BE2C (cell line): Measurements from ENCODE around the gene ACAD11.

Source experiments
- DNase-seq: peaks from one replicate; pipeline ENCODE4 v3.0.0-alpha.2; 2020
- H3K27me3 ChIP-seq: fragments of 250-450 bp; sonication (Bioruptor Pico); 2 replicates; pipeline ENCODE4 v1.5.1; 2020; ENCODE audit warnings: mild to moderate bottlenecking
- H3K36me3 ChIP-seq: fragments of 250-450 bp; sonication (Bioruptor Pico); 2 replicates; pipeline ENCODE4 v1.5.1; 2020; ENCODE audit warnings: mild to moderate bottlenecking
- H3K4me1 ChIP-seq: fragments of 250-450 bp; sonication (Bioruptor Pico); 2 replicates; pipeline ENCODE4 v1.5.1; 2020
- H3K4me3 ChIP-seq: 2 replicates; pipeline ENCODE4 v1.5.1; 2011; ENCODE audit warnings: low read depth, low read length
- H3K9me3 ChIP-seq: fragments of 250-450 bp; sonication (Bioruptor Pico); 2 replicates; pipeline ENCODE4 v1.5.1; 2020
- CTCF ChIP-seq: IDR thresholded peaks from 2 replicates; pipeline ENCODE4 v1.5.1; 2012; ENCODE audit warnings: mild to moderate bottlenecking, low read depth, low read length

Gene ACAD11

DNA sequence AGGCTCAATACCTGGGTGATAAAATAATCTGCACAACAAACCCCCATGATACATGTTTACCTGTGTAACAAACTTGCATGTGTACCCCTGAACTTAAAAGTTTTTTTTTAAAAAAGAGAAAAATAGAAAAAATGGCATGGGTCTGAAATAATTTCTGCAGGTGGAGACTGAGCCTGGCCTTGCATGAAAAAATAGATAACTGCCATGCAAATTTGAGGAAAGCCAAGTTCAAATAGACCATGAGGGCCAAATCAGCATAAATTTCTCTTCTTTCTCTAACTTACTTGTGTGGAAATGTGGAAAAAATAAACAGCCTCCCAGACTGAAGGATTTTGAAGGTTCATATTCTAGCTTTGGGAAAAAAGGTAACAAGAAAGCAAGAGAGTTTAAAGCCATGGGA is 63.3 kb downstream of the ACAD11 start:
- Histone ChIP-seq H3K36me3 (no peaks in the 10 kb centered on the region), H3K9me3 (no peaks in the 10 kb centered on the region), H3K4me3 (no peak overlapping the region), H3K27me3 (no peaks in the 10 kb centered on the region), H3K4me1 (no peaks in the 10 kb centered on the region)
- no peak for DNase-seq
- no peak for TF ChIP-seq CTCF

DNA sequence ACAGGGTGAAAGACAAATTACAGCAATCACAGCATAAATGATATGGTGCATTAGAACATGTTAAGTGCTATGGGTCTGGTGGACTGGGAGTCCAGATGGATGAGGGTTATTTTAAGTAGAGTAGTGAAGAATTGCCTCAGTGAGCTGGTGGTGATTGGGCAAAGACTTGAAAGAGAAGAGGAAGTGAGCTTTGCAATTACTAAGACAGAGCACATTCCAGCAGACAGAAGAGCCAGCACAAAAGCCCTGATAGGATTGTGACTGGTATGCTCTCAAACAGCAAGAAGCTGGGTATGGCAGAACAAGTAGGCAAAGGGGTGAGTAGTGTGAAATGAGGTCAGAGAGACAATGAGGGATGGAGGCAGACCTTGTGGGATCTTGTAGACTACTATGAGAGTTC is 64.6 kb downstream of the ACAD11 start:
- no peak for TF ChIP-seq CTCF
- no peaks in the 10 kb centered on the region for H3K9me3 ChIP-seq
- no peaks in the 10 kb centered on the region for H3K36me3 ChIP-seq
- no peaks in the 10 kb centered on the region for H3K27me3 ChIP-seq
- H3K4me1 ChIP-seq, result no peaks in the 10 kb centered on the region
- H3K4me3 ChIP-seq, result no peak overlapping the region
- no peak for DNase-seq

GRCh38 chr3:132594498-132594897 is 65.1 kb downstream of the ACAD11 start:
- no peaks in the 10 kb centered on the region for H3K36me3 ChIP-seq
- no peaks in the 10 kb centered on the region for H3K27me3 ChIP-seq
- DNase-seq, result no peak
- no peaks in the 10 kb centered on the region for H3K9me3 ChIP-seq
- H3K4me3 ChIP-seq, result no peak overlapping the region
- no peaks in the 10 kb centered on the region for H3K4me1 ChIP-seq
- no peak for TF ChIP-seq CTCF

DNA sequence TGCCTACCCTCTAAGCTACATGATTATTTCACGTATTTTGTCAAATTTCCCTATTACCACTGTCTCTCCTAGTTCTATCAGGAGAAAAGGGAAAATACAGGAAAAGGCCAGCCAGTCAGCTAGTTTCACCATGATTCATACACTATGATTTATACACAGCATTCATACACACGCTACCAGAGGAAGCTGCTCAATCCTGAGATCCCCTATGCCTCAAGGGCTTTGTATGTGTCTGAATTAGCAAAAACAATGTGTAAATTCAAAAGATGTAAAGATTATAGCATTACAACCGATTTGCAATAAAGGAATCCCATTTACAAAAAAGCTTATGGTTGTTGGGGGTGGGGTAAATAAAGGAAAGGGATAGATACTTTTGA is 65.7 kb downstream of the ACAD11 start:
- Histone ChIP-seq H3K27me3 (no peaks in the 10 kb centered on the region), H3K36me3 (no peaks in the 10 kb centered on the region), H3K4me1 (no peaks in the 10 kb centered on the region), H3K9me3 (no peaks in the 10 kb centered on the region), H3K4me3 (no peak overlapping the region)
- no peak for TF ChIP-seq CTCF
- no peak for DNase-seq

DNA sequence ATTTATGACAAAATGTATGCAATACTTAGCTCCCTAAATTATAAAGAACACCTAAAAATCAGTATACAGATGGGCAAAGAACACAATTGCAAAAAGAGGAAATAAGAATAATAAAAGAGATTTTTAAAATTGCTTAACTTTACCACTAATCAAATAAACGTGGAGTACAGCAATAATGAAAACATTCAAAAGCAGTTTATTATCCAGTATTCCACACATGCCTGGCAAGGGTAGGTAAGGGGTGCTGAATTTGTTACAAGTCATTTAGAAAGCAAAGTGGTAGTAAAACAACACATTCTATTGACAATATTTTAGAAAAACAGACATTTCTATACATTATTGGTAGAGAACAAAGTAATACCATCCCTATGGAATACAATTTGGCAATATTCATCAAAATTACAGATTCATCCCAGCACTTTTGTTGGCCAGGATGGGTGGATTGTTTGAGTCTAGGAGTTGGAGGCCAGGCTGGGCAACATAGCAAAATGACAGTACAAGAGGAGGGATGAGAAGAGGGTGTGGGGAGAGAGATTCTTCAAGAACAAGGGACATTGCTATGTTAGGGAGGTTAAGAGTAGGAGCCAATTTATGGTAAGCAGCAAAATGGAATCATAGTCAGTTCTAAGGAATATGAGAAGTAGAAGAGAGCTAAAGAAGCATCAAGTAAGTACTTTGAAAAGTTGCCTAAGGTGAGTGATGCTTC is 66.2 kb downstream of the ACAD11 start:
- no peak for TF ChIP-seq CTCF
- H3K36me3 ChIP-seq, result no peaks in the 10 kb centered on the region
- no peaks in the 10 kb centered on the region for H3K27me3 ChIP-seq
- H3K9me3 ChIP-seq, result no peaks in the 10 kb centered on the region
- H3K4me3 ChIP-seq, result no peak overlapping the region
- no peak for DNase-seq
- H3K4me1 ChIP-seq, result no peaks in the 10 kb centered on the region

- no peaks in the 10 kb centered on the region for H3K36me3 ChIP-seq
- no peak for DNase-seq
- H3K4me3 ChIP-seq, result no peak overlapping the region
- H3K4me1 ChIP-seq, result no peaks in the 10 kb centered on the region
- TF ChIP-seq CTCF, result no peak
- H3K27me3 ChIP-seq, result no peaks in the 10 kb centered on the region
- H3K9me3 ChIP-seq, result no peaks in the 10 kb centered on the region
These were observed 67.4 kb downstream of the ACAD11 start for GRCh38 chr3:132592216-132592615.
